HFFc6 (cell line): ENCODE data around the gene EPHB1. TPM values are rescaled to one million over a fixed set of nuclear protein-coding genes. Genes with fewer than 3 reads are reported as not detected.
"Not testable (repeated sequence)": the region's sequence is repeated elsewhere in the genome, so short reads cannot be mapped to it uniquely, and the experiment has no call there.

Source experiments
- DNase-seq: peaks from one replicate; pipeline ENCODE4 v3.0.0-alpha.2; 2018
- H3K27ac Mint-ChIP-seq: 2 replicates; pipeline ENCODE4 v1.8.0; 2020; ENCODE audit warnings: mild to moderate bottlenecking, mixed read lengths
- H3K27me3 Mint-ChIP-seq: 2 replicates; pipeline ENCODE4 v1.8.0; 2021; ENCODE audit warnings: mild to moderate bottlenecking, moderate library complexity, mixed read lengths; ENCODE audit not compliant: insufficient read depth
- H3K36me3 Mint-ChIP-seq: 2 replicates; pipeline ENCODE4 v1.8.0; 2021; ENCODE audit warnings: low read depth, mixed read lengths
- H3K4me1 Mint-ChIP-seq: 2 replicates; pipeline ENCODE4 v1.8.0; 2020; ENCODE audit warnings: low read depth, mixed read lengths
- H3K4me3 Mint-ChIP-seq: 2 replicates; pipeline ENCODE4 v1.8.0; 2020; ENCODE audit warnings: mild to moderate bottlenecking, moderate library complexity, mixed read lengths
- H3K9me3 Mint-ChIP-seq: 2 replicates; pipeline ENCODE4 v1.8.0; 2020; ENCODE audit warnings: mild to moderate bottlenecking, mixed read lengths
- total RNA-seq, 6 experiments: library from RNA; stranded (reverse); fragmentation: NEBNext Ultra II Directional; extraction: Animal tissue kit (Norgen Biotek cat#: 25700); gene quantifications; 2 replicates in 1 of 6; 3 replicates in 5 of 6; pipeline ENCODE4 v1.2.3, GENCODE V29; 2021
- TF ChIP-seq, protein P1 (sequence below): fragments of 200-600 bp; sonication (generic); IDR thresholded peaks from 2 replicates; pipeline ENCODE4 v1.5.0; 2021; ENCODE audit warnings: antibody characterized with exemption, mild to moderate bottlenecking

EPHB1 gene
- total RNA-seq, 6 experiments from 2014 or later = 0.88 to 2.6 (median 1.0) TPM

DNA sequence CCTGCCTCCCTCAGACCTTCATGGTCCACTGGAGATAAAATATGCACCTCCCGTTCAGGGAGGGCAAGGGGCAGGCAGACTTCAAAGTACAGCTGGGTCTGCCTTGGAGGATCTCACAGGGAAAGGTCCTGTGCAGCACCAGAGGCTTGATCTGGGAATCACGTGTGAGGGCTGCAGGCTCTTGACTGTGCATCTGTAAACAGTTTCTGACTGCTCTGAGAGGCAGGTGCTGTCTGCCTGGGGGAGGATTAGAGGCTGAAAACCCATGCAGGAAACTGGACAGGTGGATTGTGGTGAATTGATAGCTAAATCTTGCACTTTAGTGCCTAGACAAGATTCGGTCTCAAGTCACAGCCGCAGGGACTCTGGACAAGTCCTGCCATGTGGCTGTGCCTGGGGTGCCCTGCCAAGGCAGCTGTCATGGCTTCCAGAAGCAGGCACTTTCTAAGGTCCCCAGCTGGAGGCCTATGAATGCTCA is 239.3 kb downstream of the EPHB1 start:
- Mint-ChIP-seq H3K27ac (no peak overlapping the region), H3K4me1 (peaks cover 7% of the 10 kb centered on the region; the same call in 1 of the 2 replicates), H3K36me3 (no peaks in the 10 kb centered on the region), H3K9me3 (no peaks in the 10 kb centered on the region; the same call in 1 of the 2 replicates), H3K27me3 (peaks cover 5% of the 10 kb centered on the region; the same call in 1 of the 2 replicates), H3K4me3 (no peak overlapping the region)
- no peak for DNase-seq
- TF ChIP-seq, protein P1, sequence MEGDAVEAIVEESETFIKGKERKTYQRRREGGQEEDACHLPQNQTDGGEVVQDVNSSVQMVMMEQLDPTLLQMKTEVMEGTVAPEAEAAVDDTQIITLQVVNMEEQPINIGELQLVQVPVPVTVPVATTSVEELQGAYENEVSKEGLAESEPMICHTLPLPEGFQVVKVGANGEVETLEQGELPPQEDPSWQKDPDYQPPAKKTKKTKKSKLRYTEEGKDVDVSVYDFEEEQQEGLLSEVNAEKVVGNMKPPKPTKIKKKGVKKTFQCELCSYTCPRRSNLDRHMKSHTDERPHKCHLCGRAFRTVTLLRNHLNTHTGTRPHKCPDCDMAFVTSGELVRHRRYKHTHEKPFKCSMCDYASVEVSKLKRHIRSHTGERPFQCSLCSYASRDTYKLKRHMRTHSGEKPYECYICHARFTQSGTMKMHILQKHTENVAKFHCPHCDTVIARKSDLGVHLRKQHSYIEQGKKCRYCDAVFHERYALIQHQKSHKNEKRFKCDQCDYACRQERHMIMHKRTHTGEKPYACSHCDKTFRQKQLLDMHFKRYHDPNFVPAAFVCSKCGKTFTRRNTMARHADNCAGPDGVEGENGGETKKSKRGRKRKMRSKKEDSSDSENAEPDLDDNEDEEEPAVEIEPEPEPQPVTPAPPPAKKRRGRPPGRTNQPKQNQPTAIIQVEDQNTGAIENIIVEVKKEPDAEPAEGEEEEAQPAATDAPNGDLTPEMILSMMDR = no peak

DNA sequence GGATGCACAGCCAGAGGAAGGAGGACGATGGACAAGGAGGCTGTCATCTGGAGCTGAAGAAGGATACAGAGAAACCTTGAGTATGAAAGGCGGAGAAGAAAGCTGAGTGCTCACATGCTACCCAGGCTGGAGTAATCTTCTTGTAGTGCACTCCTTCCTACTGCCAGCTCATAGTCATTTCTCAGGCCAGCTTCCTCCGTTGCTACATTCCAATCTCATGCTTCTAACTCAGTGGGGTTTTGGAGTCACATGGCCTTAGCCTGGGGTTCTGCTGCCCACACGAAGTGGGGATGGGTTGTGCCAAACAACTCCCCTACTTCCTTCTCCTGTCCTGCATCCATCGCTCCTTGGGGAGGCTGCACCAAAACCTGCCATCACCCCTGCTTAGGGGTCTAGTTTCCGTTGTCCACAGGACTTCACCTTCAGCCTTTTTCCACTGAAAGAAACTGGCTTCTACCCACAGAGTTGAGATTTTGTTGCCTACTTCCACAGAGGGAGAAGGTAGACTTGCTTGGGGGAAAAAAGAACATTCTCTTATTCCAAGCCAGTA is 239.9 kb downstream of the EPHB1 start:
- H3K36me3 Mint-ChIP-seq = no peaks in the 10 kb centered on the region
- H3K4me3 Mint-ChIP-seq = no peak overlapping the region
- TF ChIP-seq, protein P1 = no peak
- no peaks in the 10 kb centered on the region; the same call in 1 of the 2 replicates for H3K9me3 Mint-ChIP-seq
- peaks cover 7% of the 10 kb centered on the region; the same call in 1 of the 2 replicates for H3K4me1 Mint-ChIP-seq
- DNase-seq = no peak
- H3K27ac Mint-ChIP-seq = no peak overlapping the region
- H3K27me3 Mint-ChIP-seq = peaks cover 5% of the 10 kb centered on the region; the same call in 1 of the 2 replicates

DNA sequence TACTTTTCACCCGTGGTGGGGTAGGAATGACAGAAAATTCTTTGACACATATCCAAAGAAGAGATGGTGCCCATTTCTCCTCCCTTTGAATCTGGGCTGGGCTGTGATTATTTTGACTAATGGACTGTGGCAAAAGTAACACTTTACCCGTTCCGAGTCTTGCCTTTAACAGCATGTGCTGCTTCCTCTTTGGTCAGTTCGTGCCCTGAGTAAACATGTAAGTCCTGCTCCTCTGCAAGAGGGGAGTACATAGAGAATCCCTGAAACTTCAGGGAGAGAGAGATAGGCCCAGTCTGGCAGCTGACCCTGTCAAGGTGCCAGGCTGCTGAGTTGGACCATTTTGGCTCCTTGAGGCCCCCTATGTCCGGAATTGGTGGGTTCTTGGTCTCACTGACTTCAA is 243.1 kb downstream of the EPHB1 start:
- Mint-ChIP-seq H3K36me3 (no peaks in the 10 kb centered on the region), H3K4me1 (peaks cover 17% of the 10 kb centered on the region), H3K4me3 (no peak overlapping the region), H3K9me3 (no peaks in the 10 kb centered on the region; the same call in 1 of the 2 replicates), H3K27me3 (peaks cover 1% of the 10 kb centered on the region; the same call in 1 of the 2 replicates), H3K27ac (no peak overlapping the region)
- TF ChIP-seq, protein P1 = no peak
- no peak for DNase-seq

DNA sequence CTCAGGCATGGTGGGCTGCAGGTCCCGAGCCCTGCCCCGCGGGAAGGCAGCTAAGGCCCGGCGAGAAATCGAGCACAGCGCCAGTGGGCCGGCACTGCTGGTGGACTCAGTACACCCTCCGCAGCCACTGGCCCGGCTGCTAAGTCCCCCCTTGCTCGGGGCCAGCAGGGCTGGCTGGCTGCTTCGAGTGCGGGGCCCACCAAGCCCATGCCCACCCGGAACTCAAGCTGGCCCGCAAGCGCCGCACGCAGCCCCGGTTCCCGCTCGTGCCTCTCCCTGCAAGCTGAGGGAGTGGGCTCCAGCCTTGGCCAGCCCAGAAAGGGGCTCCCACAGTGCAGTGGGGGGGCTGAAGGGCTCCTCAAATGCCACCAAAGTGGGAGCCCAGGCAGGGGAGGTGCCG is 244.5 kb downstream of the EPHB1 start:
- peaks cover 17% of the 10 kb centered on the region for H3K4me1 Mint-ChIP-seq
- H3K9me3 Mint-ChIP-seq, H3K36me3 Mint-ChIP-seq, H3K4me3 Mint-ChIP-seq, H3K27me3 Mint-ChIP-seq, DNase-seq, H3K27ac Mint-ChIP-seq: not testable (repeated sequence)

- H3K4me1 Mint-ChIP-seq = peaks cover 10% of the 10 kb centered on the region
- peaks cover 4% of the 10 kb centered on the region for H3K27me3 Mint-ChIP-seq
- H3K4me3 Mint-ChIP-seq = no peak overlapping the region
- H3K27ac Mint-ChIP-seq = no peak overlapping the region
- no peak for DNase-seq
- H3K36me3 Mint-ChIP-seq = no peaks in the 10 kb centered on the region
- H3K9me3 Mint-ChIP-seq = no peaks in the 10 kb centered on the region; the same call in 1 of the 2 replicates
- TF ChIP-seq, protein P1 = no peak
Measured at GRCh38 chr3:135040321-135041240, 245.5 kb downstream of the EPHB1 start.
